ENCODE measurements around the gene PRRX2.

The PRRX2 gene

DNA sequence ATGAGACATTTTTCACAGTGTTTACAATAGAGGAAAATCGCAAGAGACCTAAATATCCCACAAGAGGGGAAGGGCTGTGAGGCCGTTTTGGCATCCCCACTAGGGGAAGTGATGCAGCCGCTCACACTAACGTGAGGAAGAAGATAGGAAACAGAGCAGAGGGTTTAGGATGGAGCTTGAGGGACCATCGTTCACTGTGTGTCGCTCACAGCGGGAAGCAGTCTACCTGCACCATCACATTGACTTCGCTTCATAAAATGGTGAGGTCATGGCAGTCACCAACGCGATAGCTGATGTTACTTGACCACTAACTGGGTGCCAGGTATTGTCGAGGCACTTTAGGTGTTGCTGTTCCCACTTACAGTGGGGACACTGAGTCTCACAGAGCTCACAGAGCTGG is 35.6 kb downstream of the PRRX2 start:
- Histone ChIP-seq H3K4me3 (ENCODE audit: low read depth in 1 of 2, low read length in 2 of 2) (no peak overlapping the region), H3K36me3 (ENCODE audit: control insufficient read depth in 1 of 2, insufficient read depth in 2 of 2, low read length in 2 of 2) (no peaks in the 10 kb centered on the region), H3K27me3 (ENCODE audit: low read depth, low read length) (no peaks in the 10 kb centered on the region), H3K4me1 (ENCODE audit: control insufficient read depth in 1 of 2, insufficient read depth in 2 of 2, low read length in 2 of 2) (peaks cover 4 to 15% of the 10 kb centered on the region in 2 donors), H3K9me3 (ENCODE audit: control insufficient read depth in 1 of 2, low read length in 2 of 2) (no peaks in the 10 kb centered on the region), H3K27ac (ENCODE audit: low read length) (no peak overlapping the region)

- peaks cover 4 to 15% of the 10 kb centered on the region in 2 donors for H3K4me1 ChIP-seq (ENCODE audit: control insufficient read depth in 1 of 2, insufficient read depth in 2 of 2, low read length in 2 of 2)
- H3K4me3 ChIP-seq (ENCODE audit: low read depth in 1 of 2, low read length in 2 of 2): no peak overlapping the region
- H3K9me3 ChIP-seq (ENCODE audit: control insufficient read depth in 1 of 2, low read length in 2 of 2): no peaks in the 10 kb centered on the region
- no peaks in the 10 kb centered on the region for H3K36me3 ChIP-seq (ENCODE audit: control insufficient read depth in 1 of 2, insufficient read depth in 2 of 2, low read length in 2 of 2)
- H3K27me3 ChIP-seq (ENCODE audit: low read depth, low read length): no peaks in the 10 kb centered on the region
- no peak overlapping the region for H3K27ac ChIP-seq (ENCODE audit: low read length)
These were observed 36.1 kb downstream of the PRRX2 start for GRCh38 chr9:129701549-129701948.

- Histone ChIP-seq H3K4me3 (ENCODE audit: low read depth in 1 of 2, low read length in 2 of 2) (no peak overlapping the region), H3K36me3 (ENCODE audit: control insufficient read depth in 1 of 2, insufficient read depth in 2 of 2, low read length in 2 of 2) (no peaks in the 10 kb centered on the region), H3K4me1 (ENCODE audit: control insufficient read depth in 1 of 2, insufficient read depth in 2 of 2, low read length in 2 of 2) (peaks cover 4 to 11% of the 10 kb centered on the region in 2 donors), H3K9me3 (ENCODE audit: control insufficient read depth in 1 of 2, low read length in 2 of 2) (no peaks in the 10 kb centered on the region), H3K27ac (ENCODE audit: low read length) (no peak overlapping the region), H3K27me3 (ENCODE audit: low read depth, low read length) (no peaks in the 10 kb centered on the region)
These were observed 37.4 kb downstream of the PRRX2 start for GRCh38 chr9:129702589-129703520.

GRCh38 chr9:129703667-129704355 is 38.4 kb downstream of the PRRX2 start:
- no peaks in the 10 kb centered on the region for H3K36me3 ChIP-seq (ENCODE audit: control insufficient read depth in 1 of 2, insufficient read depth in 2 of 2, low read length in 2 of 2)
- no peak overlapping the region for H3K27ac ChIP-seq (ENCODE audit: low read length)
- no peaks in the 10 kb centered on the region for H3K9me3 ChIP-seq (ENCODE audit: control insufficient read depth in 1 of 2, low read length in 2 of 2)
- H3K4me1 ChIP-seq (ENCODE audit: control insufficient read depth in 1 of 2, insufficient read depth in 2 of 2, low read length in 2 of 2): peaks cover 4 to 11% of the 10 kb centered on the region in 2 donors
- H3K4me3 ChIP-seq (ENCODE audit: low read depth in 1 of 2, low read length in 2 of 2): no peak overlapping the region
- H3K27me3 ChIP-seq (ENCODE audit: low read depth, low read length): no peaks in the 10 kb centered on the region

DNA sequence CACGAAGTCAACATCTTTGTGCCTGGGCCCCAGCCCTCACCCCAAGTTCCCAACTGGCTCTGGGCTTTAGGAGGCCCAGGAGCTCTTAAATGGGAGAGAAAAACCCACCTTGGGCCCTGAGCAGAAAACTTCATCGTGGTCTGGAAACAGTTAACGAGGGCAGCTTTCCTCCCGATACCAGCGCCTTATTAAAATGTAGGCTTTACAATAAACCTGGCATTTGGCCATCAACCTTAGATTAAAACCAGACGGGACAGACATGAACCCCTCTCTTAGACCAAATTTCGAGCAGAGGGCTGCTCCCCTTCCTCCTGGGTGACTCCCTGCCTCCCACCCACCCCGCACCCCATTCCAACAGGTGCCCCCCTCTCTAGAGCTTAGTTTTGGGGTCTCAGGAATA is 39.4 kb downstream of the PRRX2 start:
- Histone ChIP-seq H3K27ac (ENCODE audit: low read length) (no peak overlapping the region), H3K36me3 (ENCODE audit: control insufficient read depth in 1 of 2, insufficient read depth in 2 of 2, low read length in 2 of 2) (no peaks in the 10 kb centered on the region)

DNA sequence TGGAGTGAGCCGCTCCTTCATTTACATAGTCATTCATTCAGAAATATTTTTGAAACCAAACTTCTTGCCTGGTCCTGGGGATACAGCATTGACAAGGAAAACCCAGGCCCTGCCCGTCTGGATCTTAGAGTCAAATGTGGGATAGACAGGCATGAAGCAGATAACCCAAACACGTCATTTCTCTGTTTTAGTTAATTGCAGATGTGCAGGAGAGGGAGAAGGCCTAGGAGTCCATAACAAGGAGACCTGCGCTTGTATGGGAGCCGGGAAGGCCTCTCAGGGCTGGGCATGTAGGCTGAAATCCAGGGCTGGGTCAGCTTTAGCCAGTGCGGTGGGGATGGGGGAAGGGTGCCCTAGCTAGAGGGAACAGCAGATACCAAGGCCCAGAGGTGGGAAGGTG is 43.3 kb downstream of the PRRX2 start:
- H3K4me3 ChIP-seq (ENCODE audit: low read depth in 1 of 2, low read length in 2 of 2): no peak overlapping the region
- no peaks in the 10 kb centered on the region for H3K9me3 ChIP-seq (ENCODE audit: control insufficient read depth in 1 of 2, low read length in 2 of 2)
- H3K36me3 ChIP-seq (ENCODE audit: control insufficient read depth in 1 of 2, insufficient read depth in 2 of 2, low read length in 2 of 2): no peaks in the 10 kb centered on the region
- H3K4me1 ChIP-seq (ENCODE audit: control insufficient read depth in 1 of 2, insufficient read depth in 2 of 2, low read length in 2 of 2): no peaks in the 10 kb centered on the region
- no peak overlapping the region for H3K27ac ChIP-seq (ENCODE audit: low read length)
- no peaks in the 10 kb centered on the region for H3K27me3 ChIP-seq (ENCODE audit: low read depth, low read length)

More for the DNA sequence above, 39.4 kb downstream of the PRRX2 start:
- Histone ChIP-seq H3K9me3 (ENCODE audit: control insufficient read depth in 1 of 2, low read length in 2 of 2) (no peaks in the 10 kb centered on the region), H3K4me1 (ENCODE audit: control insufficient read depth in 1 of 2, insufficient read depth in 2 of 2, low read length in 2 of 2) (peaks cover 4 to 11% of the 10 kb centered on the region in 2 donors), H3K27me3 (ENCODE audit: low read depth, low read length) (no peaks in the 10 kb centered on the region), H3K4me3 (ENCODE audit: low read depth in 1 of 2, low read length in 2 of 2) (no peak overlapping the region)

DNA sequence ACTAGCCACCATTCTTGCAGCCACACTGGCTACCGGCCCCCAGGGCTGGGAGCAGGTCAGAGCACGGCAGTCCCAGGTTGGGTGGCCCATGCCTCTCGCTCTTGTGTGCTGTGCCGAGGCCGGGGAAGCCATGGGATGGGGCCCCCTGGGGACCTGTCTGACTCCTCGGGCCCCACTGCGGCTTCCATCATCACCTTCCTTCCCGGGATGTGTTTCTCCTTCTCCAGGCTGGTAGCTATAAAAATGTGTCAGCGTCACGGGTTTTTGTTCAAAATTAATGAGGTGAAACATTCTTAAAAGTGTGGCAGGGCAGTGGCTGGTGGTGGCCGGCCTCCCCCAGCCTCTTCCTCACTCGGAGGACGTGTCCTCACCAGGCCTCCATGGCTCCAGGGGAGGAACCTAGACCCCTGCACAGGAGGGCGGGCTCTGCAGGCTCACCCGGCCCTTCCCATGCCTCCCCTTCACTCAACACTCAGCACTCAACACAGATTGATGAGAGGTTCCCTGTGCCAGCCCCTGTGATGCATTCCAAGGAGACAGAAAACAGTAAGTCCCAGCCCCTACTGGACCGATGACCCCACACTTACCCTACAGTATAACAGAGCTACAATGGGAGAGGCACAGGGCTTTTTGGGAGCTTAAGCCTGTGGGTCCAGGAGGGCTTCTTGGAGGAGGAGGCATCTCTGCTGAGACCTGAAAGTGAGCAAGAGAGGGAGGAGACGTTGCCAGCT is 44.2 kb downstream of the PRRX2 start:
- no peak overlapping the region for H3K4me3 ChIP-seq (ENCODE audit: low read depth in 1 of 2, low read length in 2 of 2)
- no peaks in the 10 kb centered on the region for H3K9me3 ChIP-seq (ENCODE audit: control insufficient read depth in 1 of 2, low read length in 2 of 2)
- H3K27ac ChIP-seq (ENCODE audit: low read length): no peak overlapping the region
- H3K4me1 ChIP-seq (ENCODE audit: control insufficient read depth in 1 of 2, insufficient read depth in 2 of 2, low read length in 2 of 2): no peaks in the 10 kb centered on the region
- no peaks in the 10 kb centered on the region for H3K36me3 ChIP-seq (ENCODE audit: control insufficient read depth in 1 of 2, insufficient read depth in 2 of 2, low read length in 2 of 2)
- no peaks in the 10 kb centered on the region for H3K27me3 ChIP-seq (ENCODE audit: low read depth, low read length)

DNA sequence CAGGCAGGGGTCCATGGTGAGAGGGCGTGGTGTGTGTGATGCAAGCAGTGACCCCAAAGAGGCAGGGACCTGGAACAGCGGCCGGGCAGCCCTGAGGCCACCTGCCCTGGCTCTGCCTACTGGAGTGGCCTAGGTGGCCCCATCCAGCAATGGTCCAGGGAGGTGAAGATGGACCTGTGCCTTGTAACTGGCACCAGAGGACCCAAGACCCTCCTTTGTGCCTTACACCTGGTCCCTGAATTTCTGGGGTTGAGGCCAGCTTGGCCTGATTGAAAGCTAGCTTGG is 44.7 kb downstream of the PRRX2 start:
- no peaks in the 10 kb centered on the region for H3K27me3 ChIP-seq (ENCODE audit: low read depth, low read length)
- H3K36me3 ChIP-seq (ENCODE audit: control insufficient read depth in 1 of 2, insufficient read depth in 2 of 2, low read length in 2 of 2): no peaks in the 10 kb centered on the region
- no peaks in the 10 kb centered on the region for H3K4me1 ChIP-seq (ENCODE audit: control insufficient read depth in 1 of 2, insufficient read depth in 2 of 2, low read length in 2 of 2)
- no peak overlapping the region for H3K4me3 ChIP-seq (ENCODE audit: low read depth in 1 of 2, low read length in 2 of 2)
- H3K27ac ChIP-seq (ENCODE audit: low read length): no peak overlapping the region
- no peaks in the 10 kb centered on the region for H3K9me3 ChIP-seq (ENCODE audit: control insufficient read depth in 1 of 2, low read length in 2 of 2)

DNA sequence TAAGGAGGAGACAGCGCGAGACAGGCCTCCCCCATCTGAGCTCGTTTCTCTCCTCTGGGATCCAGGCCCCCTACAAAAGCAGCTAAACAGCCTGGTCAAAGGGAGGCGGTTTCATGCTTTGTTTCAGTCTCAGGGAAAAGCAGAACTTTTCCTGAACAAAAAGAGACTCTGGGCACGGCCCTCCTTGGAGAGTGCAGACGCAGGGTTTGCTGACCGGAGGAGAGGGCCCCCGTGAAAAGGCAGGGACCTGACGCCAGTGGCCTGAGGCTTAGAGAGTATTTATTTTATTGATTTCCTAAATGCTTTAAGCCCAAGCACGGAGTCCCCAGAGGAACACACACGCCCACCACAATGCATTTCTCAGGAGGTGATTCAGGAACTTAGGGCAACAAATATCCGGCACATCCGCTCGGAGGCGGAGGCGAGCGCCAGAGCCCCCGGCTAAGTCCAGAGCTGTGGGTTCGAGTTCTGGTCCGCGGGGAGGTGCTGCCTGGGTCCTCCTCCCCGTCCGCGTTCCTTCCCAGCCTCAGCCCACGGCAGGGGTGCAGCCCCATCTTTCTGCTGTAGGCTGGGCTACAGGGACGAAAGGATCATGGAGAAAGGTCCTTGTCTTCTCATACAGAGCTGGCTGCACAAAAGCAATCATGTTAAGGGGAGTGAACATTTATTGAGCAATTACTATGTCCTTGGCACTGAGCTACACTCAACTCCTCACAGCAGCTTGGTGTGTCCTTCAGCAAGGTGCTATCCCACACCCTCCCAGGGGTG is 47.4 kb downstream of the PRRX2 start:
- H3K27me3 ChIP-seq (ENCODE audit: low read depth, low read length): no peaks in the 10 kb centered on the region
- no peaks in the 10 kb centered on the region for H3K4me1 ChIP-seq (ENCODE audit: control insufficient read depth in 1 of 2, insufficient read depth in 2 of 2, low read length in 2 of 2)
- no peaks in the 10 kb centered on the region for H3K9me3 ChIP-seq (ENCODE audit: control insufficient read depth in 1 of 2, low read length in 2 of 2)
- no peak overlapping the region for H3K4me3 ChIP-seq (ENCODE audit: low read depth in 1 of 2, low read length in 2 of 2)
- H3K36me3 ChIP-seq (ENCODE audit: control insufficient read depth in 1 of 2, insufficient read depth in 2 of 2, low read length in 2 of 2): no peaks in the 10 kb centered on the region
- H3K27ac ChIP-seq (ENCODE audit: low read length): no peak overlapping the region

- Histone ChIP-seq H3K4me1 (ENCODE audit: control insufficient read depth in 1 of 2, insufficient read depth in 2 of 2, low read length in 2 of 2) (no peaks in the 10 kb centered on the region), H3K4me3 (ENCODE audit: low read depth in 1 of 2, low read length in 2 of 2) (no peak overlapping the region), H3K9me3 (ENCODE audit: control insufficient read depth in 1 of 2, low read length in 2 of 2) (no peaks in the 10 kb centered on the region), H3K27me3 (ENCODE audit: low read depth, low read length) (no peaks in the 10 kb centered on the region), H3K27ac (ENCODE audit: low read length) (no peak overlapping the region), H3K36me3 (ENCODE audit: control insufficient read depth in 1 of 2, insufficient read depth in 2 of 2, low read length in 2 of 2) (no peaks in the 10 kb centered on the region)
These were observed 47.9 kb downstream of the PRRX2 start for GRCh38 chr9:129713402-129713679.

- no peaks in the 10 kb centered on the region for H3K9me3 ChIP-seq (ENCODE audit: control insufficient read depth in 1 of 2, low read length in 2 of 2)
- no peaks in the 10 kb centered on the region for H3K4me1 ChIP-seq (ENCODE audit: control insufficient read depth in 1 of 2, insufficient read depth in 2 of 2, low read length in 2 of 2)
- no peak overlapping the region for H3K27ac ChIP-seq (ENCODE audit: low read length)
- no peaks in the 10 kb centered on the region for H3K36me3 ChIP-seq (ENCODE audit: control insufficient read depth in 1 of 2, insufficient read depth in 2 of 2, low read length in 2 of 2)
- H3K4me3 ChIP-seq (ENCODE audit: low read depth in 1 of 2, low read length in 2 of 2): no peak overlapping the region
- H3K27me3 ChIP-seq (ENCODE audit: low read depth, low read length): no peaks in the 10 kb centered on the region
These were observed 49.1 kb downstream of the PRRX2 start for GRCh38 chr9:129714511-129715061.
